Measurements from ENCODE around the gene BCDIN3D. TPM values are rescaled to one million over a fixed set of nuclear protein-coding genes. Genes with fewer than 3 reads are reported as not detected.
A peak's percentile ranks its signal among the peaks of the same experiment; 100 is the strongest.

BCDIN3D gene
- total RNA-seq, 1 experiment from 2014 or later: 4.5 TPM

DNA sequence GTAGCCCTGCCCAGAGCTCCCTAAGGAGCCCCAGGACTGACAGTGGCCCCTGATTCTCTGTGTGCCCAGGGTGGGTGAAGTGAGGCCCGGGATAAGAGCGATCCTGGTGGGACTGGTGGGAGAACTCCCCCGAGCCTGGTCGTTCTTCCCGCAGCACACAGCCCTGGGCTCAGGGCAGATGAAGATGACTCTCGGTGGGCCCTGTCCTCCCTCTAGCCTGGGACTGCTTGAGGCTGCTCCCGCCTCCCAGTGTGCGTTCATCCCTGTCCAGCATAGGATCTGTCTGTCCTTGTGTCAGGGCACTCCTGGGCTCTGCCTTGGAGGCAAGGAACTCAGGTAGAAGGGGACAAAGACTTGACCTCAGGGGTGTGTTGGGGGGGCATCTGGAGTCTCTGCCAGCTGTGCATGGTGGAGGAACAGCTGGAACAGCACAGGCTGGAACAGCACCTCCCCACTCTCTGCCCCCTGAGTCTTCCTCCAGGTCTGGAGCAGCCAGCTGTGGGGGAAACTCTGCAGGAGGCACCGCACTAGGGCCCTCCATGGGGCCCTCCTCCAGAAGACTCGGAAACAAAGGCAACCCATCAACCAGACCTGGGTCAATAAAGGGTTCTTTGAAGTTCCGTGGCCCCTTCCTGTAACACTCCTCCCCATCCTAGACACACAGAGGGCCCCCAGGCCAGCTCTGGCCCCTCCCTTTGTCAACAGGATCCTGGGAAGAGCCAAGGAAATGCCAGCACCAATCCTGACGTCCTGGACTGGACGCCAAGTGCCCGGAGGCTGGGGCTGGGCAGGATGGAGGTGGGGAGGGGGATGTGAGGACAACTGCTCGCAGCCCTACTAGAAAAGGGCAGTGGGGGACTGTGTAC is 44.9 kb upstream of the BCDIN3D start:
- Histone ChIP-seq H3K4me2 (ENCODE audit: low read length) (peak overlapping the region; percentile 11), H3K79me2 (ENCODE audit: low read length) (no peaks in the 10 kb centered on the region), H4K20me1 (ENCODE audit: low read length) (no peaks in the 10 kb centered on the region), H3K4me3 (ENCODE audit: low read length) (no peak overlapping the region), H3K4me1 (ENCODE audit: insufficient read depth, low read length) (peaks cover 16% of the 10 kb centered on the region), H2AFZ (ENCODE audit: low read length) (no peak overlapping the region), H3K27me3 (ENCODE audit: low read length) (no peaks in the 10 kb centered on the region), H3K9me2 (replicated peaks; ENCODE audit: low read length) (no peaks in the 10 kb centered on the region), H3K9me3 (ENCODE audit: low read length) (no peaks in the 10 kb centered on the region), H3K36me3 (ENCODE audit: low read depth, low read length) (no peaks in the 10 kb centered on the region), H3K27ac (ENCODE audit: low read length) (peak overlapping the region; percentile 8; the same call in 1 of the 2 replicates), H3K9ac (ENCODE audit: low read length) (no peak overlapping the region), H3F3A (ENCODE audit: low read length, unreplicated experiment) (no peaks in the 10 kb centered on the region)
- POLR2A ChIA-PET (ENCODE audit: unreplicated experiment): interaction anchor here (0.6 kb wide), 1 partner anchor 482 kb away, joined by 6 read pairs; no protein-coding TSS in a partner anchor
- TF ChIP-seq, protein P1, sequence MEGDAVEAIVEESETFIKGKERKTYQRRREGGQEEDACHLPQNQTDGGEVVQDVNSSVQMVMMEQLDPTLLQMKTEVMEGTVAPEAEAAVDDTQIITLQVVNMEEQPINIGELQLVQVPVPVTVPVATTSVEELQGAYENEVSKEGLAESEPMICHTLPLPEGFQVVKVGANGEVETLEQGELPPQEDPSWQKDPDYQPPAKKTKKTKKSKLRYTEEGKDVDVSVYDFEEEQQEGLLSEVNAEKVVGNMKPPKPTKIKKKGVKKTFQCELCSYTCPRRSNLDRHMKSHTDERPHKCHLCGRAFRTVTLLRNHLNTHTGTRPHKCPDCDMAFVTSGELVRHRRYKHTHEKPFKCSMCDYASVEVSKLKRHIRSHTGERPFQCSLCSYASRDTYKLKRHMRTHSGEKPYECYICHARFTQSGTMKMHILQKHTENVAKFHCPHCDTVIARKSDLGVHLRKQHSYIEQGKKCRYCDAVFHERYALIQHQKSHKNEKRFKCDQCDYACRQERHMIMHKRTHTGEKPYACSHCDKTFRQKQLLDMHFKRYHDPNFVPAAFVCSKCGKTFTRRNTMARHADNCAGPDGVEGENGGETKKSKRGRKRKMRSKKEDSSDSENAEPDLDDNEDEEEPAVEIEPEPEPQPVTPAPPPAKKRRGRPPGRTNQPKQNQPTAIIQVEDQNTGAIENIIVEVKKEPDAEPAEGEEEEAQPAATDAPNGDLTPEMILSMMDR (conservative IDR thresholded peaks at IDR 0.05; ENCODE audit: low read depth, low read length): no peak
- TF ChIP-seq EZH2phosphoT487 (IDR thresholded peaks at IDR 0.05; ENCODE audit: borderline replicate concordance, low read length) (no peak), EZH2 (IDR thresholded peaks at IDR 0.05; ENCODE audit: low read length, unreplicated experiment) (no peak)
- ATAC-seq (peak; percentile 77), DNase-seq (peak; percentile 43)
- BruUV-seq (replicated peaks): no TSS peak
- intact Hi-C loops (cut with micrococcal nuclease): no loop called here
- CTCF ChIA-PET: interaction anchor here (0.5 kb wide), 1 partner anchor 147 kb away, joined by 5 read pairs; the partner anchor contains the start of gene TMBIM6

DNA sequence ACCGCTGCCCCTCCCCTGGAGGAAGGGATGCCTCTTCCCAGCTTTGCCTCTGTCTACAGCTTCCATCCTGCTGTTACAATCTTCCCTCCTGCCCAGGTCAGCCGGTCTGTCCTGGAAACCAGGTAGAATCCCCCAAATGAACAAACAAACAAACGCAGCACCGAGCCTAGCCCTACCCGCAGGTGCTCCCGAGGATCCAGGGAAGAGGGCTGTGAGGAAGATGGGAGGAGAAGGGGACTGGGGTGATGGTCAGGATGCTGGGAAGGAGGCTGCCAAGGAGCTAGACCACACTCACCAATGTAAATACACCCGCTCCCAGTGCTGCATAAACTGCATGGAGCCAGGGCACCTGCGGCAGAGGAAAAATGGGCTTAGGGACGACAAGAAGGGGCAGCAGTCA is 44.2 kb upstream of the BCDIN3D start:
- BruUV-seq (replicated peaks): no TSS peak

More for the DNA sequence above, 44.2 kb upstream of the BCDIN3D start:
- H3K27me3 ChIP-seq (ENCODE audit: low read length): no peaks in the 10 kb centered on the region
- no peaks in the 10 kb centered on the region for H3K9me2 ChIP-seq (replicated peaks; ENCODE audit: low read length)
- no peak overlapping the region for H2AFZ ChIP-seq (ENCODE audit: low read length)
- DNase-seq (no peak), ATAC-seq (no peak)
- H3K9ac ChIP-seq (ENCODE audit: low read length): no peak overlapping the region
- H3K4me2 ChIP-seq (ENCODE audit: low read length): no peak overlapping the region
- H3K36me3 ChIP-seq (ENCODE audit: low read depth, low read length): no peaks in the 10 kb centered on the region
- H3K4me1 ChIP-seq (ENCODE audit: insufficient read depth, low read length): peaks cover 16% of the 10 kb centered on the region
- H3K9me3 ChIP-seq (ENCODE audit: low read length): no peaks in the 10 kb centered on the region
- H3K27ac ChIP-seq (ENCODE audit: low read length): no peak overlapping the region
- H4K20me1 ChIP-seq (ENCODE audit: low read length): no peaks in the 10 kb centered on the region
- intact Hi-C loops (cut with micrococcal nuclease): no loop called here
- CTCF ChIA-PET: interaction anchor here (0.5 kb wide), 1 partner anchor 146 kb away, joined by 5 read pairs; the partner anchor contains the start of gene TMBIM6
- no peak for TF ChIP-seq EZH2phosphoT487 (IDR thresholded peaks at IDR 0.05; ENCODE audit: borderline replicate concordance, low read length)
- TF ChIP-seq, protein P1 (conservative IDR thresholded peaks at IDR 0.05; ENCODE audit: low read depth, low read length): no peak
- TF ChIP-seq EZH2 (IDR thresholded peaks at IDR 0.05; ENCODE audit: low read length, unreplicated experiment): no peak
- no peak overlapping the region for H3K4me3 ChIP-seq (ENCODE audit: low read length)
- POLR2A ChIA-PET (ENCODE audit: unreplicated experiment): interaction anchor here (0.6 kb wide), 1 partner anchor 482 kb away, joined by 6 read pairs; no protein-coding TSS in a partner anchor
- H3F3A ChIP-seq (ENCODE audit: low read length, unreplicated experiment): no peaks in the 10 kb centered on the region
- no peaks in the 10 kb centered on the region for H3K79me2 ChIP-seq (ENCODE audit: low read length)
